Panc1 (cell line): ENCODE data around the gene ITGB4. TPM values are rescaled to one million over a fixed set of nuclear protein-coding genes. Genes with fewer than 3 reads are reported as not detected.

Experiments used
- ATAC-seq: fragments of 200-7000 bp; cut with Tn5 transposase; 2 replicates; pipeline ENCODE4 v1.9.1; 2020; ENCODE audit warnings: mild to moderate bottlenecking, moderate library complexity
- BruUV-seq: library from RNA; stranded (reverse); fragments of 400-500 nt; replicated peaks from 2 replicates; lab custom pipeline; 2021; lab: Mats Ljungman, UMichigan
- CTCF ChIA-PET: fragments of 300-600 bp; sonication (Branson Sonifier 250); formaldehyde crosslinking; loops from one replicate; lab custom pipeline; 2022; ENCODE audit warnings: antibody characterized with exemption; lab: Charles Lee
- POLR2A ChIA-PET: fragments of 300-600 bp; sonication (Branson Sonifier 250); formaldehyde crosslinking; loops from one replicate; lab custom pipeline; 2022; ENCODE audit warnings: antibody characterized with exemption; lab: Charles Lee
- DNase-seq: peaks from one replicate; pipeline ENCODE4 v3.0.0-alpha.2; 2010; ENCODE audit warnings: low read depth, low spot score
- H3K27ac ChIP-seq: 2 replicates; pipeline ENCODE4 v1.5.1; 2011; ENCODE audit warnings: mild to moderate bottlenecking, low read length, inconsistent platforms
- H3K27me3 ChIP-seq: fragments of 200-500 bp; sonication (Bioruptor generic); 2 replicates; pipeline ENCODE4 v1.6.0; 2014; ENCODE audit warnings: low read length, inconsistent platforms; ENCODE audit not compliant: control insufficient read depth, insufficient read depth
- H3K36me3 ChIP-seq: fragments of 200-500 bp; sonication (Bioruptor generic); 2 replicates; pipeline ENCODE4 v1.5.1; 2014; ENCODE audit warnings: inconsistent platforms, mild to moderate bottlenecking, low read length, moderate library complexity; ENCODE audit not compliant: control insufficient read depth, insufficient read depth
- H3K4me1 ChIP-seq: 2 replicates; pipeline ENCODE4 v1.5.1; 2011; ENCODE audit warnings: inconsistent platforms, mild to moderate bottlenecking, low read length, moderate library complexity; ENCODE audit not compliant: control insufficient read depth, insufficient read depth
- H3K4me3 ChIP-seq, 2 experiments: 2 replicates each; pipeline ENCODE4 v1.5.1; 2011 to 2012; ENCODE audit warnings: low read depth in 2 of 2, low read length in 2 of 2, mild to moderate bottlenecking in 2 of 2, inconsistent platforms in 1 of 2, moderate library complexity in 1 of 2
- H3K9me3 ChIP-seq: fragments of 200-500 bp; sonication (Bioruptor generic); 2 replicates; pipeline ENCODE4 v1.5.1; 2014; ENCODE audit warnings: low read depth, mild to moderate bottlenecking, inconsistent platforms, low read length, moderate library complexity; ENCODE audit not compliant: control insufficient read depth, insufficient read depth
- CTCF ChIP-seq: fragments of 450-650 bp; IDR thresholded peaks from 2 replicates; pipeline ENCODE4 v1.5.1; 2017; ENCODE audit warnings: mild to moderate bottlenecking
- POLR2AphosphoS5 ChIP-seq: IDR thresholded peaks from 2 replicates; pipeline ENCODE4 v1.6.1; 2012; ENCODE audit warnings: mild to moderate bottlenecking, low read depth, low read length, moderate library complexity
- REST ChIP-seq, 2 experiments: IDR thresholded peaks; 2 replicates each; pipeline ENCODE4 v1.6.1; 2011 to 2012; ENCODE audit warnings: low read depth in 2 of 2, control low read depth in 1 of 2, low read length in 1 of 2, mild to moderate bottlenecking in 1 of 2, moderate library complexity in 1 of 2; ENCODE audit not compliant: insufficient read depth in 1 of 2
- SIN3A ChIP-seq: IDR thresholded peaks from 2 replicates; pipeline ENCODE4 v1.6.1; 2012; ENCODE audit warnings: low read depth, mild to moderate bottlenecking, low read length, moderate library complexity, borderline replicate concordance; ENCODE audit not compliant: insufficient read depth
- TCF7L2 ChIP-seq: IDR thresholded peaks from 2 replicates; pipeline ENCODE4 v1.6.1; 2011; ENCODE audit warnings: mild to moderate bottlenecking, low read depth, low read length, inconsistent platforms
- in situ Hi-C: cut with HindIII; loops from 2 replicates; pipeline ENCODE4 v1.10.0; 2016; ENCODE audit warnings: low sequenced_read_pairs, low pct_unique_long_range_greater_than_20kb
- intact Hi-C: fragments of 100-400 bp; cut with micrococcal nuclease; formaldehyde crosslinking; loops from one replicate; pipeline ENCODE4 v1.10.0; 2022; ENCODE audit not compliant: unreplicated experiment
- total RNA-seq: library from RNA; stranded (reverse); gene quantifications from one replicate; pipeline ENCODE4 v1.2.1, GENCODE V29; 2021; ENCODE audit not compliant: unreplicated experiment

The ITGB4 gene
- total RNA-seq, 1 experiment from 2014 or later, result 100 TPM

- in situ Hi-C loops (no loop called here), intact Hi-C loops (no loop called here)
- no peaks in the 10 kb centered on the region for H3K27me3 ChIP-seq
- BruUV-seq, result no TSS peak
- no peaks in the 10 kb centered on the region for H3K9me3 ChIP-seq
- ChIA-PET POLR2A (interaction anchor here (0.8 kb wide), 1 partner anchor 24 kb away, joined by 4 read pairs; the partner anchor contains the start of gene ITGB4), CTCF (no interaction called here)
- TF ChIP-seq TCF7L2 (peak; percentile 79; the same call in 1 of the 2 replicates), CTCF (no peak)
- H3K4me1 ChIP-seq, result peaks cover 82% of the 10 kb centered on the region
- H3K36me3 ChIP-seq, result peaks cover 12% of the 10 kb centered on the region; the same call in 1 of the 2 replicates
- peak overlapping the region; percentile 87 for H3K27ac ChIP-seq
- ATAC-seq, result no peak
- no peak for DNase-seq
- no peak overlapping the region for H3K4me3 ChIP-seq
Measured at GRCh38 chr17:75697651-75698291, 23.5 kb upstream of the ITGB4 start.

GRCh38 chr17:75698659-75699058, 22.6 kb upstream of the ITGB4 start:
- in situ Hi-C loops, result no loop called here

More at GRCh38 chr17:75698659-75699058, 22.6 kb upstream of the ITGB4 start:
- peak overlapping the region; percentile 87 for H3K27ac ChIP-seq
- POLR2A ChIA-PET, result interaction anchor here (0.8 kb wide), 1 partner anchor 23 kb away, joined by 4 read pairs; the partner anchor contains the start of gene ITGB4
- ATAC-seq (no peak), DNase-seq (no peak)
- intact Hi-C loops, result no loop called here
- peaks cover 18% of the 10 kb centered on the region for H3K36me3 ChIP-seq
- no peaks in the 10 kb centered on the region for H3K9me3 ChIP-seq
- H3K27me3 ChIP-seq, result no peaks in the 10 kb centered on the region
- no peak for TF ChIP-seq REST (IDR thresholded peaks at IDR 0.05; ENCODE audit: insufficient read depth in 1 of 2, low read depth in 2 of 2, low read length in 1 of 2)
- no peak for TF ChIP-seq SIN3A
- no peak for TF ChIP-seq TCF7L2
- TF ChIP-seq CTCF, result no peak
- no peak for TF ChIP-seq POLR2AphosphoS5
- no TSS peak for BruUV-seq
- peaks cover 73% of the 10 kb centered on the region for H3K4me1 ChIP-seq
- no peak overlapping the region for H3K4me3 ChIP-seq
- CTCF ChIA-PET, result no interaction called here
